Glutamatergic neuron (in vitro differentiated cells): ENCODE measurements around the gene RPS6KA2. TPM values are rescaled to one million over a fixed set of nuclear protein-coding genes. Genes with fewer than 3 reads are reported as not detected.
A peak's percentile ranks its signal among the peaks of the same experiment; 100 is the strongest.

Experiments used
- DNase-seq: peaks from one replicate; pipeline ENCODE4 v3.0.0; 2022
- H3K27ac Mint-ChIP-seq: one replicate; pipeline ENCODE4 v1.8.0; 2020; ENCODE audit warnings: mild to moderate bottlenecking, mixed read lengths, inconsistent platforms; ENCODE audit not compliant: unreplicated experiment
- H3K27me3 Mint-ChIP-seq: one replicate; pipeline ENCODE4 v1.8.0; 2020; ENCODE audit warnings: mild to moderate bottlenecking, moderate library complexity, mixed read lengths, inconsistent platforms; ENCODE audit not compliant: unreplicated experiment
- H3K36me3 Mint-ChIP-seq: one replicate; pipeline ENCODE4 v1.8.0; 2020; ENCODE audit warnings: mild to moderate bottlenecking, mixed read lengths, inconsistent platforms; ENCODE audit not compliant: unreplicated experiment
- H3K4me1 Mint-ChIP-seq: one replicate; pipeline ENCODE4 v1.8.0; 2020; ENCODE audit warnings: mild to moderate bottlenecking, low read depth, mixed read lengths, inconsistent platforms; ENCODE audit not compliant: unreplicated experiment
- H3K4me3 Mint-ChIP-seq: one replicate; pipeline ENCODE4 v1.8.0; 2020; ENCODE audit warnings: mild to moderate bottlenecking, mixed read lengths, inconsistent platforms; ENCODE audit not compliant: unreplicated experiment
- H3K9me3 Mint-ChIP-seq: one replicate; pipeline ENCODE4 v1.8.0; 2020; ENCODE audit warnings: mild to moderate bottlenecking, moderate library complexity, mixed read lengths, inconsistent platforms; ENCODE audit not compliant: unreplicated experiment
- CTCF ChIP-seq: fragments of 200-600 bp; sonication (generic); IDR thresholded peaks from one replicate; pipeline ENCODE4 v1.5.0; 2021; ENCODE audit not compliant: partially characterized antibody, unreplicated experiment
- total RNA-seq: library from RNA; stranded (reverse); fragmentation: NEBNext Ultra II Directional; extraction: Animal tissue kit (Norgen Biotek cat#: 25700); gene quantifications from one replicate; pipeline ENCODE4 v1.2.1, GENCODE V29; 2021; ENCODE audit not compliant: unreplicated experiment

Gene RPS6KA2
- total RNA-seq, 1 donor from 2014 or later, result 109 TPM

DNA sequence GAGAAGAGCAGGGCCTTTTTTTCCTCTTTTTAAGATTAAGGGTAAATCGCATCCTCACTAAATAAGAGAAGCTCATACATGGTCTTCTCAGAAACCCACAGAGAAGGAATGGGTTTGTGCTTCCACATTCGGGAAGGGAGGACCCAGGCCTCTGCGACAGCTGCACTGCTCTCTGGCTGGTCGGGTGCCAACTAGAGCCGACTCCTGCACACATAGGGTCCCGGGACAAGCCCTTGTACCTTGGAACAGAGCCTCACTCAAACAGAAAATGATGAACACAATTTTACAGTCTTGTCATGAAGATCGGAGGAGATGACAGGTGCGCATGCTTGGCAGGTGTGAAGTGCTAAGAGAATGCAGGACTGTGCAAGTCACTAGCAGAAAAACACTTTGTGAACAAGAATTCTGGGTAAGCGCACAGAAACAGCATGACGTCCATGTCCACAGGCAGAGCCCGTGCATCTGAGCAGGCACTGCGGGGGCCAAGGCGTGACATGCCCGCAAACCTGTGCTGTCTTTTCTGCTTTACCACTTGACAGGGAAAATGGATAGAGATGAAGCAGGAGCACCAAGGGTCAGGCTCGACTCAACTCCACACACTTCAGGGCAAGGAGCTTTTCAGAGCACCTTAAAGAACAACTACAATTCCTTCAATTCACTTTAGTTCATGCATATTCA is 143.3 kb downstream of the RPS6KA2 start:
- Mint-ChIP-seq H3K27me3 (peaks cover 18% of the 10 kb centered on the region), H3K27ac (peak overlapping the region; percentile 90), H3K9me3 (peaks cover 24% of the 10 kb centered on the region), H3K4me1 (peaks cover 51% of the 10 kb centered on the region), H3K4me3 (peak overlapping the region; percentile 61), H3K36me3 (peaks cover 7% of the 10 kb centered on the region)
- no peak for TF ChIP-seq CTCF
- no peak for DNase-seq

GRCh38 chr6:166483026-166483425 is 144.0 kb downstream of the RPS6KA2 start:
- Mint-ChIP-seq H3K36me3 (peaks cover 7% of the 10 kb centered on the region), H3K27ac (peak overlapping the region; percentile 90), H3K27me3 (peaks cover 16% of the 10 kb centered on the region), H3K4me1 (peaks cover 54% of the 10 kb centered on the region), H3K9me3 (peaks cover 24% of the 10 kb centered on the region), H3K4me3 (no peak overlapping the region)
- TF ChIP-seq CTCF, result no peak
- peak; percentile 8 for DNase-seq

GRCh38 chr6:166478782-166479592 is 148.1 kb downstream of the RPS6KA2 start:
- Mint-ChIP-seq H3K27ac (peak overlapping the region; percentile 72), H3K27me3 (peaks cover 9% of the 10 kb centered on the region), H3K9me3 (peaks cover 16% of the 10 kb centered on the region), H3K4me1 (peaks cover 55% of the 10 kb centered on the region), H3K4me3 (no peak overlapping the region), H3K36me3 (peaks cover 7% of the 10 kb centered on the region)
- no peak for TF ChIP-seq CTCF
- DNase-seq, result peak; percentile 4

DNA sequence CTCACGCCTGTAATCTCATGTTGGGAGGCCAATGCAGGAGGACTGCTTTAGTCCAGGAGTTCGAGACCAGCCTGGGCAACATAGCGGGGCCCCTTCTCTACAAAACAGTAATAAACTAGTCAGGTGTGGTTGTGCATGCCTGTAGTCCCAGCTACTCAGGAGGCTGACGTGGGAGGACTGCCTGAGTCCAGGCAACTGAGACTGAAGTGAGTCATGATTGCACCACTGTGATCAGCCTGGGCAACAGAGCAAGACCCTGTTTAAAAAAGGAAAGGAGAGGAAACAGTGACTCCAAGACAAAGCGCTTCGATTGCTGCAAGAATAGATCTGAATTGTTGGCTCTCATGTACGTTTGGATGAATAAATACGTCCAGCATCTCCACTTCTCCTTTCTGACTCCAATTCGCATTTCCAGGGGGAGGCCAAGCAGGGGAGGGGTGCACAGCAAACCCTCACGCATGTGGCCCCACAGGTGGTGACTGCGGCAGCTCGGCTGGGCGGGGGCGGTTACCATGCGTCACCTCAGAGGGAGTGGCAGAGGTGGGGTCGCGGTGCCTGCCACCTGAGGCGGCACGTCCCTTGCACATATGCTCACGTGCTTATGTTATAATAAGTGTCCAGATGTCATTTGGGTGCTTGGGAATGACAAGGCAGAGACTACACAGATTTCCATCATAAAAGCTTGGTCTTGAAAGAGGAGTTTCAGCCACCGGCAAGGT is 149.2 kb downstream of the RPS6KA2 start:
- no peak for DNase-seq
- Mint-ChIP-seq H3K36me3 (peaks cover 7% of the 10 kb centered on the region), H3K4me1 (peaks cover 52% of the 10 kb centered on the region), H3K9me3 (peaks cover 11% of the 10 kb centered on the region), H3K27me3 (peaks cover 7% of the 10 kb centered on the region), H3K27ac (no peak overlapping the region), H3K4me3 (no peak overlapping the region)
- TF ChIP-seq CTCF, result no peak
